HG03280 (cell line): ENCODE results near the gene PAX8.

Source experiments
- ATAC-seq: cut with Tn5 transposase; IDR thresholded peaks from one replicate; pipeline ENCODE4 v1.9.1; 2021; ENCODE audit warnings: mild to moderate bottlenecking, moderate library complexity; ENCODE audit not compliant: unreplicated experiment

The PAX8 gene

GRCh38 chr2:113187771-113188170 lies 91.0 kb downstream of the PAX8 start:
- no peak for ATAC-seq

- ATAC-seq = no peak
Measured at GRCh38 chr2:113186433-113186796, 92.3 kb downstream of the PAX8 start.

- no peak for ATAC-seq
Measured at GRCh38 chr2:113185664-113186432, 92.9 kb downstream of the PAX8 start.

GRCh38 chr2:113184531-113185230 lies 94.0 kb downstream of the PAX8 start:
- ATAC-seq = no peak

- no peak for ATAC-seq
Measured at GRCh38 chr2:113183703-113184102, 95.0 kb downstream of the PAX8 start.

DNA sequence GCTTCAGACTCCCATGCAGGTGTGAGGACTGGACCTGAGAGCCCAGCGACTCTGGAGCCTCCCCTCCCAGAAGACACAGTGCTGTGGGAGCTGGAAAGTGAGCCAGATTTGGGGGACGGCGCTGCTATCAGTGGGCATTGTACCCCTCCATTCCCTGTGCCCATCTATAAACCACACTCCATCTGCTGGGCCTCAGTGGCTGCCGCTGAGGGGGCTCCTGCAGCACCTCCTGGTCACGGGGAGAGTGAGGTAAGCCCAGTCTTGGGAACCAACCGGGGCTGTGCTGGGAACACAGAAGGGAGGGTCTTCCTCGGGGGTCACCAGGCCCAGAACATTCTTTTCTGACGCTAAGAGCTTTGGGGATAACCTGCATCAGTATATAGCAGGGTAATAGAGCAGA lies 95.5 kb downstream of the PAX8 start:
- no peak for ATAC-seq

DNA sequence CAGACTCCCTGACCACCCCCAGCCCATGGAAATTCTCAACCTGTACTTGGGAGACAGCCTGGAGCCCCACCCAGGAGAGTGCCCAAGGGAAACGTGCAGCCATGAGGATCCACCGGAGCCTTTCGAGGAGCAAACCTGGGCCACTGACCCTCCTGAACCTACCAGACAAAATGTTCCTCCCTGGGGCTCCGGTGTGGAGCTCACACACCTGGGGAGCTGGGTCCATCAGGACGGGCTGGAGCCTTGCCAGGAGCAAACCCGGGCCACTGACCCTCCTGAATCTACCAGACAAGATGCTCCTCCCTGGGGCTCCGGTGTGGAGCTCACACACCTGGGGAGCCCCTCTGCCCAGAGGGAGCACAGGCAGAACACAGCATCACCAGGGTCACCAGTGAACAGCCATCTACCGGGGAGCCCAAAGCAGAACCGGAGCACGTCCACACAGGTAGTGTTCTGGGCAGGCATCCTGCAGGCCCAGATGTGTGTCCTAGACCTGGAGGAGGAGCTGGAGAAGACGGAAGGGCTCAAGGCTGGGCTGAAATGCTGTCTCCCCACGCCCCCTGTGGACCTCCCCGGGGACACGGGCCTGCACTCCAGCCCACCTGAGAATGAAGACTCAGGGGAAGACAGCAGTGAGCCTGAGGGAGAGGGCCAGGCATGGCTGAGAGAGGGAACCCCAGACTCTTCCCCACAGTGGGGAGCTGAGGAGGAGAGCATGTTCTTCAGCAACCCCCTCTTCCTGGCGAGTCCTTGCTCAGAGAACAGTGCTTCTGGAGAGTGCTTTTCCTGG lies 96.1 kb downstream of the PAX8 start:
- ATAC-seq = no peak

DNA sequence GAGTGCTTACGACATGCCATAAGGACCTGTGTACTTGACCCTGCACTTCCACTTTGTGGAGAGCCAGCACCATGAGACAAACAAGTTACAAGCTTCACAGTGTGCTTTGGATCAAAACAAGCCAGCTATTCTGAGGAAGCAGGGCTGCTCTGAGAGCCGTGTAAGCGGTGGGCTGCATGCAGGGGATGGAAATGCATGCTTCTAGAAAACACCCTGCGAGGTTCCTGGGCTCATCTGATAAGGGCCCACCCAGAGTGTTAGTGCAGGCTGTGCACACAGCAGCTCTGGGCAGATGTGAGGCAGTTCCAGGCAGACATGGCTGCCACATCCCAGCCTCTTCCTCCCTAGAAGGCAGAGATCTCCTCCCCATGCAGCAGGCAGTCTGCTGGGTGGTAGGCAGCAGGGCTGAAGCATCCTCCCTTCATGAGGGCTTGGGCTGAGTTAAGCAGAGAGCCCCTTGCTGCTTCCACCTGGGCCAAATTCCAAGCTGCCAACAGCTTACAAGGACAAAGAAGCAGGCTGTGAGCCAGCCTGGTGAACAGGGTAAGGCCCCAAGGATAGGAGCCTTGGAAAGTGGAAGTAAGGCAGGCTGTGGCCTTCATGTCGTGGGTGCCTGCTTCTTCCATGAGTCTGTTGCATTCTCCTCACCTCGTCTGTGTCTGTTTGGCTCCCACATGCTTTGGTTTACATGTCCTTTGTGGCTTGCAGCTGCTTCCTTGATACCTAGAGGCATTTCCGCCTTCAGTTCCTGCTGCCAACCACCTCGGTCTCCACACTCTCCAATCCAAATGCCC lies 97.3 kb downstream of the PAX8 start:
- no peak for ATAC-seq

- no peak for ATAC-seq
Measured at GRCh38 chr2:113180131-113180946, 98.4 kb downstream of the PAX8 start.

DNA sequence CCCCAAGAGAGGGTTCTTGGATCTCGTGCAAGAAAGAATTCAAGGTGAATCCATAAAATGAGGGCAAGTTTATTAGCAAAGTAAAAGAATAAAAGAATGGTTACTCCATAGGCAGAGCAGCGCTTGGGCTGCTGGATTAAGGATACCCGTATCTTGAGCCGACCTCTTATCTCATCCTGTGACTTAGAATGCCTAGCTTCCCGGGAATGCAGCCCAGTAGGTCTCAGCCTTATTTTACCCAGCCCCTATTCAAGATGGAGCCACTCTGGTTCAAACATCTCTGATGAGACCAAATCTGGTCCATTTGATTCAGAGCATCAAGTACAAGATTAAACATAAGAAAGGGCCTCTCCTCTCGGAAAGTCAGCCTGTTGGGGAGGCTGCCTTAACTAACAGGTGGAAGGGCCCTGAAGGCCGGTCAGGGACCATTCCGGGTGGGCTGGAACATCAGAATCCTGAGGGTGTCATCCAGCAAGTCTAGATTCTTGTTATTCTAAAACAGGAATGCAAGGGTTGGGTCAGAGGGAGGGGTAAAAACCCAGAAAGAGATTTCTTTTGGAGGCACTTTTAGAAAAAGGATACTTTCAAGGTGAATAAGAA lies 99.2 kb downstream of the PAX8 start:
- no peak for ATAC-seq

GRCh38 chr2:113178891-113179290 lies 99.8 kb downstream of the PAX8 start:
- no peak for ATAC-seq

- ATAC-seq = no peak
Measured at GRCh38 chr2:113178069-113178746, 100.5 kb downstream of the PAX8 start.

DNA sequence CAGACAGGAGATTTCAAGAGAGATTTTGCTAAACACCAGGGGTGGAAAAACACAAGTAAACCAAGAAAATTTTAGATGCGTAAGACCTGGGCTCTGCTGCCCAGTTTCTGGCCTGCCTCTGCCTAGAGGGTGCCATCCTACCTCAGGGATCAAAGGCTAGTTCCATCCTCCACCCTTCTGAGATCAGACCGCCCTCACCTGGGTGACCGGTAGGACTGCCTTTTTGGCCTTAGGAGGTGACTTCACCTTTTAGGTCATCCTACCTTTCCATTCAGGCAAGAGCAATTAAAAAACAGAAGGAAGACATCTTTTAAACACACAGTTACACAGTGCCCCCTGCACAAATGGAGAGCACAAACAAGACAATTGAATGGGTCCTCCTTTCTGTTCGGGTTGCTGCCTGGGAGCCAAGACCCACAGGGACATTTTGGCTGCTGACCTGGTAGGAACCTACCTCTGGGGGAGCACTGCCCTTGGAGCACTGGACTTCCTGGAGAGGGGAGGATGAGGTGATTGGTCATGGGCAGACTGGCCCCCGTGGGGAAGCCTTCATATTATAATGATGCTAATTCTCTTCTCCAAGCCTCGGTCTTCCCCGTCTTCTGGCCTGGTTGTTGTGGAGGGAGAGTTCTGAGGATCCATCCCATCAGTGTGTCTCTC lies 101.9 kb downstream of the PAX8 start:
- no peak for ATAC-seq

- no peak for ATAC-seq
Measured at GRCh38 chr2:113175736-113176695, 102.7 kb downstream of the PAX8 start.

DNA sequence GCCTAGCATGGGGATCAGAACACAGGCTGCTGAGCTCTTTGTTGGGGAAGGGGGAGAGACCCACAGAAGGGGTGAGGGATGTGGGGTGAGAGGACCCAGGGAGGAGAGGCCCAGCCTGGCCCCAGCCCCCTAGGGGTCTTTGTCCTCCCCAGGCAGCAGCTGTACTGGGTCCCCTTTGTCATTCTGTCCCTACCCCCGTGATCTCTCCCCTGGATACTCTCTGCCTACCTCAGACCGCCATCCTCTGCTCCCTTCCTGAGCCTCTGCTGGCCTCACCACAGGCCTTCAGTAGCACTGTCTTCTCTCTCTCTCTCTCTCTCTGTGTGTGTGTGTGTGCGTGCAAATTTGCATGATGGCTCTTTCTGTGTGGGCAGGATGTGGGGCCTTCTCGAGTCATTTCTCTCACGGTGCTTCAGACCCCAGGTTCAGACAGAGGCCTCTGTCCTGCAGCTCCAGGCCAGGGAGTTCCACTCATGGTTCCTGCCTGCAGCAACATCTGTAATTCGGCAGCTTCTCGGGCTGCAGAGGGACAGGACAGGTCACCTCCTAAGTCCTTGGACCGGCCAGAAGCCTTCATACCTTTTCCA lies 103.6 kb downstream of the PAX8 start:
- peak; percentile 69 for ATAC-seq

DNA sequence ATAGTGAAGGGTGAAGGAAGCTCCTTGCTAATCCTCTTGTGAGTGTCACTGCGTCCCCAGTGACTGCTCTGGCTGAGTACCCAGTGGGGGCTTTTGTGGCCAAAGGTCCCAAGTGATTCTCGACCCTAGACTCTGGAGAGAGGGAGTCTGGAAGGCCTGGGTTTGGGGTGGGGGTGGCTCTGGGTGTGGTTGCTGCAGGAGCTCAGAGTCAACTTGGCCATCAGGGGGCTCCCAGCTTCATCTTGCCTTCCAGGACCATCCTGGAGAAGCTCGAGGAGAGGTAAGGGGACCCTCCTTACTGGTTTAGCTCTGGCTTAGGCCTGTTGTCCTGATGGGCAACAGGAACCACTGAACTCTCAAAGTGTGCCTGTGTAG lies 104.4 kb downstream of the PAX8 start:
- no peak for ATAC-seq
